Fibroblast of skin of right quadriceps (primary cell): Measurements from ENCODE around the gene JDP2.
"Not testable (repeated sequence)": the region's sequence is repeated elsewhere in the genome, so short reads cannot be mapped to it uniquely, and the experiment has no call there.

Experiments
- DNase-seq: peaks from one replicate; pipeline ENCODE4 v3.0.0-alpha.2; 2013

The JDP2 gene

DNA sequence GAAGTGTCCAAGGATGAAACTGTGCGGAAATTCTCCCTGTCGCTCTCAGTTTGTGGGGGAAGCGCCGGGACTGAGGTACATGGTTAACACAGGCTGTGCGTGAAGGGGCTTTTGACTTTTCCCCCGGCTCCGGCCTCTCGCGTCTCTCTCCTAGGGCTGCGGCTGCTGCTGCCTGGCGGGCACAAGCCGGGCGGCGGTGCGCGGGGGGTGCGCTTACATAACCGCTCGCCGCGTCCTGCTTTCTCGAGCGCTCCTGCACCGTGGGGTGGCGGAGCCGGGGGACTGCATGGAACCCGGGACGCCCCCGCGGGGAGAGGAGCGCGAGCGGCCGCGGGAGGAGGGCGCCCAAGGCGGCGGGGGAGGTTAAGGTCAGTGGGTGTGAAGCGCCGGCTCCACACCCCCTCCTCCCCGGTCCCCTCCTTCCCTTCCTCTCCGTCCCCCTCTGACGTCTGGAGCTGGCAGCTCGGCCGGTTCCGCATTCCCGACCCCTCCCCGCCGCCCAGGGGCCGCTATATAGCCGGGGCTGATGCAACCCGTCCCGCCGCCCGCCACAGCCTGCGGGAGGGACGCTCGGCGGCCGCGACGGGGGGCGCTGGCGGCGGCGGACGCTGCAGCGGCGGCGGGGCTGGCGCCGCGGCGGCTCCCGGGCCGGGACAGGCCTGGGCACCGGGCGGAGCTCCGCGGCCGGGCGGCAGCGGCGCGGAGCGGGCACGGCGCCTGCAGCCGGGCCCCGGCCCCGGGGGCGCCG is at the start of gene JDP2:
Gene JDP2, plus strand, starts transcription at position 541 of the 748 bp plus-strand sequence. CDS start 9,899 bp downstream, outside the sequence.
- peak; percentile 89 for DNase-seq

- DNase-seq, result no peak
Measured at GRCh38 chr14:75379246-75379929, 48.4 kb upstream of the JDP2 start.

DNA sequence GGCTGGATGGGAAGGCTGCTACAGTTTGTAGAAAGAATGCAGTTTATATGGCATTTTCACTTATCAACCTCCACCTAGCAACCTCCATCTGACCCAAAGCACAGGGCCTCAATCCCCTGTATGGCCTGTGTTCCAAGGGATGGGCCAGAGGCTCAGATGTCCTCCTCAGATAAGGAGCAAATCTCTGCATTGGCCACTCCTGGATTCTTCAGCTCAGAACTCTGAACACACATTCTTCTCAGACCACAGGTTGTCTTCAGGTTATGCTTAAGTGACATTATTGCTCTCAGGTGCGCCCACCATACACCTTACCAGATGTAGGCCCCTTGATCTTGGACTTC is 47.9 kb upstream of the JDP2 start:
- no peak for DNase-seq

- no peak for DNase-seq
Measured at GRCh38 chr14:75380656-75381055, 47.2 kb upstream of the JDP2 start.

DNA sequence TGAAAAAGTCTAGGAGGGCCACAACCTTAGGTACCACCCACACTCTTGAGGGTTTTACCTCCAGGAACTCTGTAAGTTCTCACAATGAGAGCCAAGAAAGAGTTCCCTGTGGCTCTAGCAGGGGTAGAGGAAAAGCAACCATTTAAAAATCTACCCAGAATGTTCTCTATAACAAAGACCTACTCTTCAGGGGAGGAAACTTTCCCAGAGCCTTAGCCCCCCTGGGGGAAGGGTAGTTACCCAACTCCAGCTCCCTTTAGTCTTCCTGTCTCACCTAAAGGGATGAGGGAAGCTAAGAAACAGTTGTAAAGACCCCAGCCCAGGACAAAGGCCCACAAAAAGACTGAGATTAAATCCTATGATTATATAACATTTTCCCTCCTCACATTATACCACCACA is 46.2 kb upstream of the JDP2 start:
- DNase-seq, result no peak

DNA sequence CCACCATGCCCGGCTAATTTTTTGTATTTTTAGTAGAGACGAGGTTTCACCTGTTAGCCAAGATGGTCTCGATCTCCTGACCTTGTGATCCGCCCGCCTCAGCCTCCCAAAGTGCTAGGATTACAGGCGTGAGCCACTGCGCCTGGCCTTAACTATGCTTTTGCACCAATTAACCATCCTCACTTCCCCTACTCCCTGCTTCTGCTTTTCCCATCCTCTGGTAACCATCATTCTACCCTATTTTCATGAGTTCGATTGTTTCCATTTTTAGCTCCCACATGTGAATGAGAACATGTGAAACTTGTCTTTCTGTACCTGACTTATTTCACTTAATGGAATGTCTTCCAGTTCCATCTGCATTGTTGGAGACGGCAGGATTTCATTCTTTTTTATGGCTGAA is 44.6 kb upstream of the JDP2 start:
- not testable (repeated sequence) for DNase-seq

DNA sequence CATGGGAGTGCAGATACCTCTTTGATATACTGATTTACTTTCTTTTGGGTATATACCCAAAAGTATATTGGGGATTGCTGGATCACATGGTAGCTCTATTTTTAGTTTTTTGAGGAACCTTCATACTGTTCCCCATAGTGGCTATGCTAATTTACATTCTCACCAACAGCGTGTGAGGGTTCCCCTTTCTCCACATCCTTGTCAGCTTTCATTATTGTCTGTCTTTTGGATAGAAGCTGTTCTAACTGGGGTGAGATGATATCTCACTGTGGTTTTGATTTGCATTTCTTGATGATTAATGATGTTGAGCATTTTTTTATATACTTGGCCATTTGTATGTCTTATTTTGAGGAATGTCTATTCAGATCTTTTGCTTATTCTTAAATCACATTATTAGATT is 44.1 kb upstream of the JDP2 start:
- DNase-seq, result no peak

GRCh38 chr14:75389679-75390078 is 38.1 kb upstream of the JDP2 start:
- peak; percentile 42 for DNase-seq

DNA sequence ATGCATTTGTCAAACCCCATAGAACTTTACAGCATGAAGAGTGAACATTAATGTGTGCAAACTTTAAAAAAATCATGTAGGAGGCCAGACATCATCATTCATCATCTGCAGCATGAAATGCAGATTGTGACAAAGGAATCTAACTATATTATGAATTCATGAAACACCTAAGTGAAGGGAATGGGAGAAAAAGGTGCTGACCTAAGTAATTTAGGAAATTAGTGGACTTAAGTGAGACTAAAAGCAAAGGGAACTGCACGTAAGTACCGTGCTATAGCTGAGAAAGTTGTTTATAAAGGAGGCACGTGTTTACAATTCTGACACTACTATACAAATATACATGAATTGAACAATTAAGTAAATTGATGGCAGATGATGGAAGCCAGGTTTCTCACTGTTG is 37.6 kb upstream of the JDP2 start:
- no peak for DNase-seq

DNA sequence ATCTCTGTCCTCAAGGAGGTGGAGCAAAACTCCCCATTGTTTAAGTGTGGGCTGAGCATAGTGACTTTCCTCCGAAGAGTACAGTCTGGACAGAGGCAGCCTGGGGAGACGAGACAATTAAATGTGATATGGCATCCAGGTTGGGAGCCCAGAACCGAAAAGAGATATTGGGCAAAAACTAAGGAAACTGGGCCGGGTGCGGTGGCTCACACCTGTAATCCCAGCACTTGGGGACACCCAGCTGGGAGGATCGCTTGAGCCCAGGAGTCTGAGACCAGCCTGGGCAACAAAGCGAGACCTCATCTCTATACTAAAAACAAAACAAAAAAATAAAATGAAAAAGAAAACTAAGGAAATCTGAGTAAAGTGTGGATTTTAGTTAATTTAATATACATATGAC is 35.9 kb upstream of the JDP2 start:
- DNase-seq, result no peak

DNA sequence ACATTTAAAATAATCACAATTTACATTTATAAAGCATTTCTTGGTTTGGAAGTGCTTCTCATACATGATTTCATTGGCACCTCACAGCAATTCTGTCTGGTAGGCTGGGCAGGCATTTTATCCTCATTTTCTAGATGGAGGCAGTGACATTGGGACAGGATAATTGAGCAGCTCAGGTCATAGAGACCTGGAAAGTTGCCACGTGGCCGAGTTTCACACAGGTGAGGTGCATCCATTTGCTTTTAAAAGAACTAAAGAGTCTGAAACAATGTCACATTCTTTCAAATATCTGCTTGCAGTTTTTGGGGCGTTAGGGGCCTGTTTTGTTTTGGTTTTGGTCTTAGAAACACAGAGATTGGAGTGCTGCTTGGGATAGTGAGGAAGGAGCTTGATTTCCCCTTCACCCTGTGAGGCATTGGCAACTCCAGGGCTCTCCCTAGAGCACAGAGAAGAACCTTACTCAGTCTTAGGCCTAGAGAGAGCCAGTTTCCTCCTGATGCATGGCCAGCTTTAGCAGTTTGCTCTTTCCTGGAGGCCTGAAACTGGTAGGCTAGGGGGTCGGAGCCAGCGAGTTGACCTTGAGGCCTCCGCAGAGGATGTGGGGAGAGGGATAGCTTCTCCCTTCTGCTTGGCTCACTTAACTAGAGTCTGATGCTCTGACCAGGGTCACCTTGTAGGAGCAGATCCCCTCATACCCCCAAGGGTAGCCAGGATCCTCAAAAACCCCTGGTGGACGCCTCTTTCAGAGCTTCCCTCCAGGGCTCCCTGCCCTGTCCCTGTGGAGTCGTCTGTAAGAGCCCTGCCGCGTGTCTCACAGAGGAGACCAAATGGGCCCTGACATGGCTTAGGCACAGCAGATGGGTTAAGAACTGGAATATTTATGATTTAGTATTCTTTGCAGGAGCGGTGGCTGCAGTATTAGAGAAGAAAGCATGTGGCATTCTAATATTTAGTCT is 34.9 kb upstream of the JDP2 start:
- DNase-seq, result no peak

- no peak for DNase-seq
Measured at GRCh38 chr14:75393794-75394193, 34.0 kb upstream of the JDP2 start.

DNA sequence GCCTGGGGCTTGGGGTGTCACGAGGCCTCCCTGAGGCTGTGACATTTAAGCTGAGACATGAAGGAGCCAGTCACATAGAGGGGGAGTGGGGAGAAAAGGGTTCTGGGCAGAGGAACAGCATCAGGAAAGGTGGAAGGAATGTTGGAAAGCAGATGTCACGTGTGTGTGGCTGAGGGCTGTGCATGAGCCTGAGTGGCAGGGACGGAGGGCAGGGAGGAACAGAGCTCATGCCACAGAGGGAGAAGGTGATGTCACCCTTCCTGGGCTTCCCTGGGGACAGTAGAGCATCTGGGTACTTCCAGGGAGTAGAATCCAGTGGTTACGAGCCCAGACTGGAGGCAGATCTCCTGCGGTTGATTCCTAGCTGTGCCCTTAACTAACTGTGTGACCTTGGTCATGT is 32.0 kb upstream of the JDP2 start:
- DNase-seq, result no peak

DNA sequence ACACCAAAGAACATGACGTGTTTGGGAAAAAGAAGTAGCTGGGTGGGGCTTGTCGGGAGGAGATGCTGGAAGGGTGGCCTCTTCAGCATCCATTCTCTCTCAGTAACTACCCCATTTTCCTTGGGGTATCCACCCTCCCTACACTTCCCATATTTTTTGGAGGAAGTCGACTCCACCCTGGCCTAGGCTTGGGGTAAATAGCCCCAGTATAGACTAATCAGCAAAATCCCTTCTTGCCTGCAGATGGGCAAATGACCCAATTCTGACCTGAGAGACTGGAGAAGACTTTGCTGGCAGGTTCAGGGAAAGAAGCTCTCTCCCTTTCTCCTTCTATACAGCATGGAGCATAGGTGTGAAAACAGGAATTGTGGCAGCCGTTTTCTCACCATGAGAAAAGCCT is 28.5 kb upstream of the JDP2 start:
- DNase-seq, result no peak

- DNase-seq, result peak; percentile 41
Measured at GRCh38 chr14:75399843-75400775, 27.7 kb upstream of the JDP2 start.

GRCh38 chr14:75401361-75401760 is 26.5 kb upstream of the JDP2 start:
- peak; percentile 60 for DNase-seq

GRCh38 chr14:75402867-75403413 is 24.9 kb upstream of the JDP2 start:
- DNase-seq, result no peak

DNA sequence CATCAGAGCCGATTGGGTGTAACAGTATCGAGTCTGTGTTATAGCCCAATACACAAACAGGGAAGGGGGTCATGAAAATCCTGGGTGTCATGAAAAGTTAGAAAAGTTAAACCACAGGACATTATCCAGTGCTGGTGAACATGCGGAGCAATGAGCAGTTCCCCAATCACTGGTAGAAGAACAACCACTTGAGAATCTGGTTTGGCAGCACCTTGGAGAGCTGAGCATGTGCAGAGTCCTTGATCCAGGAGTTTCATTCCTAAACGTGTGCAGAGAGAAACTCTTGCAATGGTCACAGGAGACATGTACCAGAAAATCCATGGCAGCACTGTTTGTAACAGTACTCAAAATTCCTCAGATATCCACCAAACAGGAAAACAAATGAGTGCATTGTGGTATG is 23.0 kb upstream of the JDP2 start:
- no peak for DNase-seq

DNA sequence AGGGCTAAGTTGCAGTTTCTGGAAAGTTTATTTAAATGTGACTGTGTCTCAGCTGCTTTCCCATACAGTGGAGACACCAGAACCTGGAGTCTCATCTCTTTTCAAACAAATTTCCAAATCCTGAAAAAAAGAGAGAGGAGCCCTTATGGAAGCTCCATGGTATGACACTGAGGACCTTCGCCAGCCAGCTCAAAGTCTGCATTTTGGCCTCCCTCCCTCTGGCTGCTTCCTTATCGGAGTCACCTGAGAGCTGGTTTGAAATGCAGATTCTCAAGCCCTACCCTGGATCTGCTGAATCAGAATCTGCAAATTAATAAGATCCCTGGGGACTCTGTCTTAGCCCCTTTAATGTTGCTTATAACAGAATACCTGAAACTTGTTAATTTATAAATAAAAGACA is 21.7 kb upstream of the JDP2 start:
- DNase-seq, result no peak

GRCh38 chr14:75406856-75407255 is 21.0 kb upstream of the JDP2 start:
- DNase-seq, result no peak

- no peak for DNase-seq
Measured at GRCh38 chr14:75409316-75410205, 18.3 kb upstream of the JDP2 start.
